Natural killer cell (primary cell): Measurements from ENCODE around the gene EYS. TPM values are rescaled to one million over a fixed set of nuclear protein-coding genes. Genes with fewer than 3 reads are reported as not detected.
A peak's percentile ranks its signal among the peaks of the same experiment; 100 is the strongest.

ENCODE experiments used
- ATAC-seq, 3 donors: fragments of 150-1000 bp in 2 of 3; fragments of 200-7000 bp in 1 of 3; cut with Tn5 transposase; 1 replicate in 1 of 3; 2 replicates in 2 of 3; pipeline ENCODE4 v1.10.0; 2021; ENCODE audit warnings: mild to moderate bottlenecking in 2 of 3, moderate library complexity in 2 of 3
- DNase-seq, 2 donors: peaks; one replicate each; pipeline versions ENCODE4 v3.0.0 to v3.0.0-alpha.2; 2013 to 2021; ENCODE audit warnings: mixed read lengths in 1 of 2
- H3K27ac ChIP-seq: one replicate; pipeline ENCODE4 v1.5.1; 2013; ENCODE audit warnings: mild to moderate bottlenecking, low read length
- H3K27me3 ChIP-seq: one replicate; pipeline ENCODE4 v1.6.1; 2013; ENCODE audit warnings: low read length; ENCODE audit not compliant: control insufficient read depth, insufficient read depth
- H3K36me3 ChIP-seq: one replicate; pipeline ENCODE4 v1.6.1; 2013; ENCODE audit warnings: low read length; ENCODE audit not compliant: control insufficient read depth, insufficient read depth
- H3K4me1 ChIP-seq: one replicate; pipeline ENCODE4 v1.6.1; 2013; ENCODE audit warnings: low read length; ENCODE audit not compliant: control insufficient read depth, insufficient read depth
- H3K4me3 ChIP-seq: one replicate; pipeline ENCODE4 v1.5.1; 2013; ENCODE audit warnings: low read length
- H3K9me3 ChIP-seq: one replicate; pipeline ENCODE4 v1.6.1; 2013; ENCODE audit warnings: low read length; ENCODE audit not compliant: control insufficient read depth, insufficient read depth
- H3K27ac Mint-ChIP-seq, 2 donors: one replicate each; pipeline ENCODE4 v1.8.0; 2022; ENCODE audit warnings: mild to moderate bottlenecking in 2 of 2, mixed read lengths in 2 of 2, moderate library complexity in 1 of 2
- H3K27me3 Mint-ChIP-seq, 2 donors: one replicate each; pipeline ENCODE4 v1.8.0; 2022; ENCODE audit warnings: low read depth in 2 of 2, mixed read lengths in 2 of 2
- H3K36me3 Mint-ChIP-seq: one replicate; pipeline ENCODE4 v1.8.0; 2022; ENCODE audit warnings: mixed read lengths
- H3K4me1 Mint-ChIP-seq, 2 donors: one replicate each; pipeline ENCODE4 v1.8.0; 2022; ENCODE audit warnings: mixed read lengths in 2 of 2
- H3K4me3 Mint-ChIP-seq: one replicate; pipeline ENCODE4 v1.8.0; 2022; ENCODE audit warnings: mild to moderate bottlenecking, moderate library complexity, mixed read lengths
- H3K9me3 Mint-ChIP-seq, 2 donors: one replicate each; pipeline ENCODE4 v1.8.0; 2022; ENCODE audit warnings: mixed read lengths in 2 of 2
- WGBS: methylation state at CpG from one replicate; pipeline ENCODE4 v1.1.7; 2013; ENCODE audit warnings: missing lambda C conversion rate; ENCODE audit not compliant: insufficient coverage; 5-methylcytosine and 5-hydroxymethylcytosine counted together
- intact Hi-C: fragments of 100-400 bp; cut with micrococcal nuclease; formaldehyde crosslinking; loops from one replicate; pipeline ENCODE4 v1.14.2; 2022
- total RNA-seq, 4 donors: library from RNA; stranded (reverse); fragments of 120-200 nt in 1 of 4; gene quantifications; one replicate each; pipeline versions ENCODE4 v1.2.3 to v1.2.4, GENCODE V29; 2013 to 2022
- TF ChIP-seq, protein P1 (sequence below): fragments of 200-600 bp; IDR thresholded peaks from one replicate; pipeline ENCODE4 v1.8.0; 2022; ENCODE audit warnings: antibody characterized with exemption

The EYS gene
- total RNA-seq, 3 donors from 2014 or later (not counting 1 experiment from before 2014, with no cell fraction given), result 0.55 TPM; not detected in 2

DNA sequence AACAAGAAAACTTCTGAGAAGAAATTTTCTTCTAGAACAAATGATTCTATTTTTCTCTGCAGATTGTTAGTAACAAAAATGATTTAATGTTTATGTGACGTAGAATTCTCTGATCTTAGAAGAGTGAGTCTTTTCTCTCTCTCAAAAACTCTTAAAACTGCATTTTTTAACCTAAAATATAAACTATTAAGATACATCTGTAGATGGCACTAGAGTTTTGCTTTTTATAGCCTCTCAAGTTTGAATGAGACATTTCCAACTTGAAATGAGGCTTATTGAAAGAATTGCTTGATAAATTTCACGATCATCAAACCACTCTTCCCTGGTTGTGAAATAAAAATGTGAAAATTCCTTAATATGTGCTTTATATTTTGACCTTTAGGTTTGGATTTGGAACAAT, 2017.6 kb downstream of the EYS start:
- Histone ChIP-seq H3K4me3 (no peak overlapping the region), H3K36me3 (peaks cover 13% of the 10 kb centered on the region), H3K9me3 (no peaks in the 10 kb centered on the region), H3K27ac (no peak overlapping the region), H3K27me3 (no peaks in the 10 kb centered on the region), H3K4me1 (no peaks in the 10 kb centered on the region)
- peak overlapping the region in 1 of 2 donors; percentile 69 for H3K27ac Mint-ChIP-seq
- peaks cover 5% of the 10 kb centered on the region for H3K36me3 Mint-ChIP-seq
- H3K9me3 Mint-ChIP-seq, result no peaks in the 10 kb centered on the region
- no CpG with 5 or more reads among the region's 2 CpGs for WGBS
- ATAC-seq, result no peak
- H3K4me1 Mint-ChIP-seq, result peaks cover 28 to 45% of the 10 kb centered on the region in 2 donors
- TF ChIP-seq, protein P1, sequence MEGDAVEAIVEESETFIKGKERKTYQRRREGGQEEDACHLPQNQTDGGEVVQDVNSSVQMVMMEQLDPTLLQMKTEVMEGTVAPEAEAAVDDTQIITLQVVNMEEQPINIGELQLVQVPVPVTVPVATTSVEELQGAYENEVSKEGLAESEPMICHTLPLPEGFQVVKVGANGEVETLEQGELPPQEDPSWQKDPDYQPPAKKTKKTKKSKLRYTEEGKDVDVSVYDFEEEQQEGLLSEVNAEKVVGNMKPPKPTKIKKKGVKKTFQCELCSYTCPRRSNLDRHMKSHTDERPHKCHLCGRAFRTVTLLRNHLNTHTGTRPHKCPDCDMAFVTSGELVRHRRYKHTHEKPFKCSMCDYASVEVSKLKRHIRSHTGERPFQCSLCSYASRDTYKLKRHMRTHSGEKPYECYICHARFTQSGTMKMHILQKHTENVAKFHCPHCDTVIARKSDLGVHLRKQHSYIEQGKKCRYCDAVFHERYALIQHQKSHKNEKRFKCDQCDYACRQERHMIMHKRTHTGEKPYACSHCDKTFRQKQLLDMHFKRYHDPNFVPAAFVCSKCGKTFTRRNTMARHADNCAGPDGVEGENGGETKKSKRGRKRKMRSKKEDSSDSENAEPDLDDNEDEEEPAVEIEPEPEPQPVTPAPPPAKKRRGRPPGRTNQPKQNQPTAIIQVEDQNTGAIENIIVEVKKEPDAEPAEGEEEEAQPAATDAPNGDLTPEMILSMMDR, result no peak
- no peak for DNase-seq
- no peak overlapping the region for H3K4me3 Mint-ChIP-seq
- intact Hi-C loops, result no loop called here
- H3K27me3 Mint-ChIP-seq, result no peaks in the 10 kb centered on the region

DNA sequence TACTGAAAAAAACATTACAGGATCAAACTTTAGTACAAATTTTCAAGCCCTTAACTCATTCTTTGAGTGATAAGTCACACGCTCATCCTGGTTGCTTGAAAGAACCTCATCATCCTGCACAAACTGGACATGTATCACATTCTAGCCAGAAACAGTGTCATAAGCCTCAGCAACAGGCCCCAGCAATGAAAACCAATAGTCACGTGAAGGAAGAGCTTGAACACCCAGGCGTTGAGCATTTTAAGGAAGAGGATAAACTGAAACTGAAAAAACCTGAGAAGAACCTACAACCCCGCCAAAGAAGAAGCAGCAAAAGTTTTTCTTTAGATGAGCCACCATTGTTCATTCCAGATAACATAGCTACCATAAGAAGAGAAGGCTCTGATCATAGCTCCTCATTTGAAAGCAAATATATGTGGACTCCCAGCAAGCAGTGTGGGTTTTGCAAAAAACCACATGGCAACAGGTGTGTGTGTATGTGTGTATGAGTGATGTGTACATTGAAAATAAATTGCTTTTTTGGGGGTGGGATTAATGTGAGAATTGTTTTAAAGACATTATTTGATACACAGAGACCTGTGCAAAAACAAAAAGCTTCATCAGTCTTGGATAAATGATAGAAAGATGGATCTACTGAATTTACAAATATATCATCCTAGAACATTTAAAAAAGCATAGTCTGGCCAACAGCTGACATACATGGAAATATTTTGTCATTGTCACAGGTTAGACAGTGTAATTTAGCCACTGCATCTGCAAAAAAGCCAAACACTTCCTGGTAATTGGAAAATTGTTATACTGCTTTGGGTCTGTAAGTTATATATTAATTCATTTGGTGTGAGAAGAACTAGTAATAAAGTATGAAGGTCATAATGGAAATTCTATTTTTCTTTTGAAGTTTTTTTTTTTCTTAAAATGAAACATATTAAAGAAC, 2021.3 kb downstream of the EYS start:
- Histone ChIP-seq H3K27ac (peak overlapping the region; percentile 44), H3K27me3 (no peaks in the 10 kb centered on the region), H3K9me3 (no peaks in the 10 kb centered on the region), H3K4me3 (no peak overlapping the region), H3K36me3 (peaks cover 20% of the 10 kb centered on the region), H3K4me1 (no peaks in the 10 kb centered on the region)
- WGBS, result 55% methylated on average over 4 of the region's 4 CpGs
- DNase-seq, result no peak
- ATAC-seq, result peak; percentile 48 to 50 (median 49)
- Mint-ChIP-seq H3K4me1 (peaks cover 45 to 56% of the 10 kb centered on the region in 2 donors), H3K9me3 (no peaks in the 10 kb centered on the region), H3K4me3 (peak overlapping the region; percentile 3), H3K36me3 (peaks cover 11% of the 10 kb centered on the region), H3K27ac (peak overlapping the region; percentile 69 to 81), H3K27me3 (no peaks in the 10 kb centered on the region)
- intact Hi-C loops, result no loop called here
- TF ChIP-seq, protein P1, result no peak

DNA sequence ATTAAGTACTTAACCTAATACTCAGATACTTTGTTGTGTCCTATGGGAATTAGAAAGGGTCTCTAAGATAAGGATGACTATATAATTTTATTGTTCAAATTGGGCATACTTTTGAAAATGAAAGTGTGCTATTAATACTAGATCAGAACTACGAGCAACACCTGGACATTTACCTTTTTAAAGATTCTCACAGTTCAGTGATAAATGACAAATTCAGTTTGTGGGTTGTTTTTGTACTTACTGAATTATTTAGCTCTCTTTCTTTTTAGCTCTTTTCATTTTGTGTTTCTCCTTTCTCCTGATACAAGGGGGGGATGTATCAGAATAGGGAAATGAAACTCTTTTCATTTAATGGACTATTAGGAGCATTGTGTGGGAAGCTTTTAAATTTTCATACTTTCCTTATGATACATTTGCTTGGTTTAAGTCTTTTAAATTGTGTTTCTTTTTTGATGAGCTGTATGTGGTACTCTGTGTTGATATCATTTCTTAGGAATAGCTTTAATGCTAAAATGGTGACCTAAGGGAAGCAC, 2023.9 kb downstream of the EYS start:
- intact Hi-C loops, result loop anchor here (5.0 kb wide), 1 partner anchor 46 kb away; the partner anchor contains the start of gene PHF3

More for the DNA sequence above, 2023.9 kb downstream of the EYS start:
- H3K4me1 ChIP-seq, result no peaks in the 10 kb centered on the region
- TF ChIP-seq, protein P1, result no peak
- H3K27ac ChIP-seq, result no peak overlapping the region
- peaks cover 22% of the 10 kb centered on the region for H3K36me3 ChIP-seq
- peaks cover 11% of the 10 kb centered on the region for H3K36me3 Mint-ChIP-seq
- no peaks in the 10 kb centered on the region for H3K9me3 ChIP-seq
- H3K27me3 Mint-ChIP-seq, result no peaks in the 10 kb centered on the region
- H3K27me3 ChIP-seq, result no peaks in the 10 kb centered on the region
- WGBS, result no CpG with 5 or more reads among the region's 1 CpG
- H3K9me3 Mint-ChIP-seq, result no peaks in the 10 kb centered on the region
- no peak overlapping the region for H3K27ac Mint-ChIP-seq
- DNase-seq (no peak), ATAC-seq (no peak)
- peaks cover 50 to 53% of the 10 kb centered on the region in 2 donors for H3K4me1 Mint-ChIP-seq
- no peak overlapping the region for H3K4me3 ChIP-seq
- no peak overlapping the region for H3K4me3 Mint-ChIP-seq
